Colonic mucosa (tissue), 4 donors: ENCODE data around the gene WNK2. TPM values are rescaled to one million over a fixed set of nuclear protein-coding genes. Genes with fewer than 3 reads are reported as not detected.

Experiments used
- DNase-seq: peaks from one replicate; pipeline ENCODE4 v3.0.0-alpha.2; 2020
- H3K27ac ChIP-seq: fragments of 200-600 bp; one replicate; pipeline ENCODE4 v1.8.0; 2021
- H3K27me3 ChIP-seq: fragments of 200-600 bp; one replicate; pipeline ENCODE4 v1.8.0; 2021
- H3K36me3 ChIP-seq: fragments of 200-600 bp; one replicate; pipeline ENCODE4 v1.8.0; 2021
- H3K4me1 ChIP-seq: fragments of 200-600 bp; one replicate; pipeline ENCODE4 v1.8.0; 2021; ENCODE audit warnings: mild to moderate bottlenecking
- H3K4me3 ChIP-seq: fragments of 200-600 bp; one replicate; pipeline ENCODE4 v1.8.0; 2021
- H3K9ac ChIP-seq, 2 donors: one replicate each; pipeline ENCODE4 v1.7.0; 2013; ENCODE audit warnings: control low read depth in 2 of 2, low read depth in 2 of 2, low read length in 2 of 2
- H3K9me3 ChIP-seq: fragments of 200-600 bp; one replicate; pipeline ENCODE4 v1.8.0; 2021
- CTCF ChIP-seq: fragments of 200-600 bp; IDR thresholded peaks from one replicate; pipeline ENCODE4 v1.8.0; 2022; ENCODE audit warnings: antibody characterized with exemption, mild to moderate bottlenecking
- intact Hi-C: fragments of 100-400 bp; cut with DNase I; formaldehyde crosslinking; loops from one replicate; pipeline ENCODE4 v1.14.1; 2022
- total RNA-seq, 2 donors: library from RNA; stranded (reverse); fragmentation: NEBNext Ultra II Directional in 1 of 2; extraction: Animal tissue kit (Norgen Biotek cat#: 25700) in 1 of 2; gene quantifications; one replicate each; pipeline ENCODE4 v1.2.1, GENCODE V29; 2021
- donor health status: healthy.
- donor health status: DM: no; HTN: no; CAD: no.
- donor health status: DM: no; HTN: no; CAD: no.

Gene WNK2
- total RNA-seq, 2 donors from 2014 or later, result 161 to 238 TPM

DNA sequence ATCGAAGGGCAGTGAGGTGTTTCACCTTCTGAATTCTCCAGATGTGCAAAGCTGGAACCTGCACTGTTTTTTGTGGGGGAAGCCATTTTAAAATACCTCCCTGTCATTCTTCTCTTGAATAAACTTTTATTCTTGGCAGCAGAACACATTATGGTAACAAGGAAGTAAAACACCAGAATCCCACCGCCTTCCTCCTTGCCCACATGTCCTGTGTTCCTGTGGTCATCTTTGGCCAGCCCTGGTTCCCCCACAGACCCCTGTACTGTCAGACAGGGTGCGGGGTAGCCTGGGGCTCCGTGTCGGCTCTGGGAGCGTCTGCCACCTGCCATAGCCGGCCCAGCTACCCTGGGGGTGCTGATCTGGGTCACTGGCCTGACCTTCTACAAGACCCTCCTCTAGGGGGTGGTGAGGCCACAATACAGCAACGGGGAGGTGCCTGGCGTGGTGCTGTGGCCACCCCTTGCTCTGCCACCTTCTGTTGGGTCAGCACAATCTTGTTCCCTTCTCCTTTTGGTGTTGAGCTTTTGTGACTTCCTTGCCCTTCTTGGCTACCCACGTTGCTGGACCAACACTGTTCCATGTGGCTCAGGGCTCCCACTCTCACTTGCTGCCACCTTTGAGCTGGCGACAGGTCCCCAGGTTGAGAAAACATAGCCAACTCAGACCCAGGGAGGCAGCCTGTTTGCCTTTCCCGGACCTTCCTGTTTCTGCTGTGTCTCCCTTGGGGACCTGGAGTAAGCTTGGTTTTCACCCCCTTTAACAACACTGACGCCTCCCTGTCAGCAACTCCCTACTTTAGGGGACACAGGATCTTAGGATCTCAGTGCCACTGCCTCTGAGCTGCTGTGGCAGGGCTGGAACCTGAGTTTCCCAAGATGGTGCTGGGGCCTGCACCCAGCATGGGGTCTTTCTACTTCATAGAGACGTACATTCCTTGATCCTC, 4.8 kb downstream of the WNK2 start:
- H3K9ac ChIP-seq, result peak overlapping the region; percentile 20 to 69
- H3K9me3 ChIP-seq, result no peaks in the 10 kb centered on the region
- no peak for TF ChIP-seq CTCF
- H3K4me1 ChIP-seq, result peaks cover 7% of the 10 kb centered on the region
- intact Hi-C loops, result no loop called here
- peak overlapping the region; percentile 6 for H3K27ac ChIP-seq
- no peak overlapping the region for H3K4me3 ChIP-seq
- peak; percentile 26 for DNase-seq
- no peaks in the 10 kb centered on the region for H3K36me3 ChIP-seq
- no peaks in the 10 kb centered on the region for H3K27me3 ChIP-seq

DNA sequence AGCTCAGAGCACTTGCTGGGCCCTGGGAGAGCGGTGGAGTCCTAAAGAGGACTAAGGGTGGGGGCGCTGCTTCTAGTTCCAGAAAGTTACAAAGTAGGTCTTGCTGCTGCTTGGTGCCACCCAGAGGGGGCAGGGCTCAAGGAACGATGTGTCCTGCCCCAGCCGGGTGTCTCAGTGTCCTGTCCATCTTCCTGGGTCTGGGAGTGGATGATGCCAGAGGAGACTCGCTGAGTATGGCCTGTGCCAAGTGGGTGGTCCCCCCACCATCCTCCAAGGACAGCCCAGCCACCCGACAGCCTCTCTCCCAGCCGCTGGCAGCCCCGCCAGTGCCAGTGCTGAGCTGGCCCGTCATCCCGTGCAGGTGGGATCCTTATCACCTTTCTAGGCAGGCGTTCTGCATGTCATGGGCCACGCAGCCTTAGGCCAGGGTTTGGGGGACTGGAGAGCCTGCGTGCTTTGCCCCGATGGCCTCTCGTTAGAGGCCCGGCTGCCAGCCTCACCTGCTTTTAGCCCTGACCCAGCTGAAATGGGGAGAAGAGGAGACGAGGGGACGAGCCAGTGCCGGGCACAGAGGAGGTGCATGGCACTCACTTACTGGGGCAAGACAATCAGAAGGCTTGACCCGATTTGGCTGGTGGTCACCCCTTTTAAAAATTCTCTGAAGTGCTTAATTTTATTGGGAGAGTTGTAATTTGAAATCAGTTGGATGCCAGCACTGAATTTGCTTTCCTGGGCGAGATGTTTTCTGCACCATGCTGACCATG, 5.6 kb downstream of the WNK2 start:
- H3K9me3 ChIP-seq, result no peaks in the 10 kb centered on the region
- peaks cover 13% of the 10 kb centered on the region for H3K4me1 ChIP-seq
- intact Hi-C loops, result no loop called here
- H3K4me3 ChIP-seq, result no peak overlapping the region
- DNase-seq, result peak; percentile 31
- no peak overlapping the region for H3K27ac ChIP-seq
- peak overlapping the region in 1 of 2 donors; percentile 69 for H3K9ac ChIP-seq
- TF ChIP-seq CTCF, result no peak
- no peaks in the 10 kb centered on the region for H3K27me3 ChIP-seq
- no peaks in the 10 kb centered on the region for H3K36me3 ChIP-seq

DNA sequence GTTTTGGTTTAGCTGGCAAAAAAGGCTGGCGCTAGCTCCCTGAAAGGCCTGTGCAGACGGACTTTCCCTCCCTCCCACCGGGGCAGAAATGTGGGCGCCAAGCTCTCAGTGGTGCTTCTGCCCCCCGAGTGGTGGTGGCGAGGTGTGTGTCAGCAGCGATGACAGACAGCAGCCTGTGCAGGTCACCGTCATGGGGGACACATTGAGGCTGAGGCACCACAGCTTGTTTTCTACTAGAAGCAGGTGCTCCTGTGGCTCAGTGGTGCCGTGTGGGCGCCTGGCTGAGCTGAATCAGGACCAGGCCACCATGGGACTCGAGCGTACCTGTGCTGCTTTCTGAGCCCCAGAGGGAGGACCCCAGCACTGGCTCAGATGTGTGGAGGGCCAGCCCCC, 6.2 kb downstream of the WNK2 start:
- intact Hi-C loops, result no loop called here
- H3K9me3 ChIP-seq, result no peaks in the 10 kb centered on the region
- no peak for TF ChIP-seq CTCF
- no peaks in the 10 kb centered on the region for H3K36me3 ChIP-seq
- DNase-seq, result no peak
- peaks cover 13% of the 10 kb centered on the region for H3K4me1 ChIP-seq
- H3K4me3 ChIP-seq, result no peak overlapping the region
- H3K9ac ChIP-seq, result no peak overlapping the region
- no peaks in the 10 kb centered on the region for H3K27me3 ChIP-seq
- H3K27ac ChIP-seq, result no peak overlapping the region

DNA sequence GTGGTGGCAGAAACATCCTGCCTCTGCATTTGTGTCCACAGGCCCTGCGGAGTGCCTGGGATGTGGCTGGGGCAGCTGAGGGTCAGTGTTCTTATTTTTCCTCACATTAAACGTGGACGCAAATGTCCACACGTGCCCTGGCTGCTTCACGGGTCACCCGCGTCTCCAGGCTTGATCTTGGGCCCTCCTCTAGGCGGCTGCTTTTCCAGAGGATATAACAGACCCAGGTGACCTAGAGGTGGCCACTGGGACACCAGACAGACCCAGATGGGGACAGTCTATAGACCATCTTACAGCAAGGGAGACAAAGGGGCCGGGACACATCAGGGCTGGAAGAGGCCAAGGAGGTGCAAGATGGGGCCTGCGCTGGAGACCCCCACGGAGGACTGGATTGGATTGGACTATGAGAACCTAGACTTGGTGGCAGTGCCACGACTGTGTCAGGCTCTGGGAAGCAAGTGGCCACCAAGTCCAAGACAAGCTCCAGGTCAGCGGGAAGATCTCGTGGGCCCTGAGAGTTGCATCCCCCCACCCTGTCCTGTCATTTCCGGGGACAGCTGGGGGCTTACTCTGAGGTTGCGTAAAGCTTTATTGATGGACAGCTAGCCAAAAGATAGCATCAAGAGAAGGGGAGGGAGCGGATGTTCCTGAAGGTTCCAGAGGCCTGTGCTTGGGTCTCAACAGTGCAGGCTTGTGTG, 6.9 kb downstream of the WNK2 start:
- peaks cover 13% of the 10 kb centered on the region for H3K4me1 ChIP-seq
- no peaks in the 10 kb centered on the region for H3K36me3 ChIP-seq
- no peak overlapping the region for H3K27ac ChIP-seq
- no peak for DNase-seq
- no peak for TF ChIP-seq CTCF
- no peak overlapping the region for H3K4me3 ChIP-seq
- H3K9me3 ChIP-seq, result no peaks in the 10 kb centered on the region
- H3K27me3 ChIP-seq, result no peaks in the 10 kb centered on the region
- intact Hi-C loops, result no loop called here
- H3K9ac ChIP-seq, result no peak overlapping the region

GRCh38 chr9:93191354-93191660, 7.4 kb downstream of the WNK2 start:
- intact Hi-C loops, result no loop called here
- Histone ChIP-seq H3K9ac (no peak overlapping the region), H3K9me3 (no peaks in the 10 kb centered on the region), H3K27me3 (no peaks in the 10 kb centered on the region), H3K4me1 (peaks cover 18% of the 10 kb centered on the region), H3K27ac (no peak overlapping the region), H3K36me3 (no peaks in the 10 kb centered on the region), H3K4me3 (no peak overlapping the region)
- DNase-seq, result no peak
- no peak for TF ChIP-seq CTCF
